ENCODE results near the gene SORCS3. TPM values are rescaled to one million over a fixed set of nuclear protein-coding genes. Genes with fewer than 3 reads are reported as not detected.

SORCS3 gene
- total and polyA plus RNA-seq, 4 donors = 0.93 TPM; not detected in 3

GRCh38 chr10:104835422-104835821, 194.3 kb downstream of the SORCS3 start:
- Histone ChIP-seq H3K4me1 (ENCODE audit: control insufficient read depth in 4 of 4, insufficient read depth in 4 of 4, low read length in 3 of 4) (no peaks in the 10 kb centered on the region), H3K27ac (ENCODE audit: low read depth in 1 of 2, low read length in 2 of 2) (no peak overlapping the region), H3K9me3 (ENCODE audit: control insufficient read depth in 4 of 4, low read length in 3 of 4) (no peaks in the 10 kb centered on the region), H3K4me3 (ENCODE audit: low read depth in 1 of 3, low read length in 3 of 3) (no peak overlapping the region), H3K27me3 (ENCODE audit: control insufficient read depth in 4 of 4, insufficient read depth in 4 of 4, low read length in 3 of 4) (peaks cover 0 to 12% (median 2%) of the 10 kb centered on the region in 4 donors), H3K36me3 (ENCODE audit: control insufficient read depth in 4 of 4, insufficient read depth in 3 of 4, low read depth in 1 of 4, low read length in 3 of 4) (no peaks in the 10 kb centered on the region), H3K9ac (ENCODE audit: low read depth in 1 of 2, low read length in 2 of 2) (no peak overlapping the region)
- TF ChIP-seq NR2F2 (IDR thresholded peaks at IDR 0.05) (no peak), FOXA1 (IDR thresholded peaks at IDR 0.05) (no peak), FOXA2 (IDR thresholded peaks at IDR 0.05) (no peak), JUND (IDR thresholded peaks at IDR 0.05) (no peak), MAX (IDR thresholded peaks at IDR 0.05) (no peak), RAD21 (IDR thresholded peaks at IDR 0.05) (no peak), GABPA (IDR thresholded peaks at IDR 0.05 in 1 of 2, conservative IDR thresholded peaks at IDR 0.05 in 1 of 2) (no peak), TAF1 (conservative IDR thresholded peaks at IDR 0.05) (no peak), RXRA (IDR thresholded peaks at IDR 0.05) (no peak), HNF4A (conservative IDR thresholded peaks at IDR 0.05) (no peak), YY1 (IDR thresholded peaks at IDR 0.05) (no peak), REST (IDR thresholded peaks at IDR 0.05) (no peak), ZBTB33 (IDR thresholded peaks at IDR 0.05) (no peak), ATF3 (IDR thresholded peaks at IDR 0.05) (no peak), HNF4G (IDR thresholded peaks at IDR 0.05) (no peak), EGR1 (IDR thresholded peaks at IDR 0.05; ENCODE audit: low read depth in 2 of 2) (no peak), SP1 (IDR thresholded peaks at IDR 0.05) (no peak), CTCF (IDR thresholded peaks at IDR 0.05; ENCODE audit: low read depth, low read length, missing input control) (no peak)
- DNase-seq (ENCODE audit: low spot score) = no peak
- WGBS = 46% methylated on average over 2 of the region's 2 CpGs
